GM21528 (cell line): ENCODE data around the gene SLCO2A1.

Experiments used
- ATAC-seq: cut with Tn5 transposase; IDR thresholded peaks from one replicate; pipeline ENCODE4 v1.9.1; 2021; ENCODE audit warnings: mild to moderate bottlenecking, moderate library complexity; ENCODE audit not compliant: unreplicated experiment, low FRiP score

Gene SLCO2A1

DNA sequence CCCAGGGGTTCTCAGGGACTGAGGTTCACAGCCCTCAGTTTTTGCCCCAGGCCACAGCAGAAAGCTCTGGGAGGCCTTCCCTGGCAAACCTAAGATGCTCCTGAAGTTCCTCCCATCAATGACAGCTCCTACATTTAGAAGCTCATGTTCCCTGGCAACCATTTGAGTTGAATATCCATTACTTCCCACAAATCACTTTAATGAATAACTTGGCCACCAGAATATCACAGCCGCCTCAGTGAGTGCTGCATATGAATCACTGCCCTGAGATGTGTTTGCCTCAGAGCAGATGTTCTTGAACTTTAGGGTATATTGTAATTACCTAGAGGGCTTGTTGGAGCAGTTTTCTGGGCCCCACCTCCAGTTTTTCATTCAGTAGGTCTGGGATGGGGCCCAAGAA is 27.4 kb downstream of the SLCO2A1 start:
- ATAC-seq = no peak

DNA sequence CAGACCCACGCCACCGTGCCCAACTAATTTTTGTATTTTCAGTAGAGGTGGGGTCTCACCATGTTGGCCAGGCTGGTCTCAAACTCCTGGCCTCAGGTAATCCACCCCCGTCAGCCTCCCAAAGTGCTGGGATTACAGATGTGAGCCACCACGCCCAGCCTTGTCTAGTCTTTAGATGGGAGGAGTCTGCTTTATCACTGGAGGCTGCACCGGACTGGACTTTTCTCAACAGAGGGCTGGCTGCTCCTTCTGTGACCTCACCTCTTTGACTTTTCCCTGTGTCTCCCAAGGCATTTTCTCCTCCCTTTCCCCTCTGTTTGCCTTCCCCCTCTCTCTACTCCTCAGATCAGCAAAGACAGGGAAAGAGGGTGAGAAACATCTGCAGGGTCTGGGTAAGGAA is 28.5 kb downstream of the SLCO2A1 start:
- no peak for ATAC-seq

DNA sequence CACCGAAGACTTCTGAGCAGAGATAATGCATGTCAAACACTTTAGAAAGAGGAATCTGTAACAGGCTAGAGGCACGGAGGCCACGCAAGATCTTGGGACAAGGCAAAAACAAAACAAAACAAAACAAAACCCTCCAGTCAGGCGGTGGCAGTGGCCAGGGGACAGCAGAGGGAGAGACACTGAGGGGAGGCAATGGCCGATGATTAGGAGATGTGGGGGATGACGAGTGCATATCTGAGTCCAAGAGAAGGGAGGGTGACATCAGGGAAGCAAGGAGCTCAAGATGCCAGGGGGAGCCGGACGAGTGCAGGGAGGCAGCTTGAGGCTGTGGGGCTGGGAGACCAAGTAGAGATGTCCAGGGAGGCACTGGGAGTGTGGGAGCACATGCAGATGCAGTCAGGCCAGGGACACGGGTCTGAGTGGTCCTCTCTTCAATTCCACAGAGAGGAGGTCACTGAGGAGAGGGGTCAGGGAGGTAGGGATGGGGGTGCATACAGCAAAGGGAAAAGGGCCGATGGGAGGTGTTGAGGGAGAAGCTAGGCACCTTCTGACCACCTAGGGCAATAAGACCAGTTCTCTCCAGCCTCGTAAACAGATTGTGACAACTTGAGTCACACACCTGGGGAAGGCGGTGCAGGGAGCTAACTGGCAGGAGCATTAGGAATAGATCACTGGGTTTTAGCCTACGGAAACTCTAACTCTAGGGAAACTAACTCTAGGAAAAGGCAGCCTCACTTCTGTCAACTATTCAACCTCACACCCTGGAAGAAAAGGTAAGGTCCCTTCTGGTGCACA is 29.6 kb downstream of the SLCO2A1 start:
- no peak for ATAC-seq

DNA sequence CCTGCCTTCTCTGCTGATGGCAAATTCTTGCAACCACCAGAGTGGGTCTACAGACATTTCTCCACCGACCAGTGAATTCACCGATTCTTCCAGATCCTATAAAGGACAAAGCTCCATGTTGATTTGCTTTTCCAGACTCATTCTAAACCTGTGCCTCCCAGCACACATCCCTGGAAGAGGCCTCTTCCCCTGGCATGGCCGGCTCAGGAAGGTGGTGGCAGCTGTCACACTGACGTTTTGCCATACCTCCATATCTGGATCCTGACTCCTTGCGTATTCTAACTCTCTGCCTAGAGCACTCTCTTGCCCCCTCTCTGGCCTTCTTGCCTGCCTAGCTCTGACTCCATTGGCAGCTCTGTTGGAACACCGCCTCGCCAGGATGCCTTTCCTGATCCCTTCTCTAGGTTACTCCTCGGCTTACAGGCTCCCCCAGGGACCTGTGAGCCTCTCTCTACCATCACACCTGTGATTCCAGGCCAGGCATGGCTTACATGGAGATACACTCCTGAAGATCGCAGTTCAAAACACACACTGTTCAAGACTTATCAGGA is 31.0 kb downstream of the SLCO2A1 start:
- no peak for ATAC-seq

DNA sequence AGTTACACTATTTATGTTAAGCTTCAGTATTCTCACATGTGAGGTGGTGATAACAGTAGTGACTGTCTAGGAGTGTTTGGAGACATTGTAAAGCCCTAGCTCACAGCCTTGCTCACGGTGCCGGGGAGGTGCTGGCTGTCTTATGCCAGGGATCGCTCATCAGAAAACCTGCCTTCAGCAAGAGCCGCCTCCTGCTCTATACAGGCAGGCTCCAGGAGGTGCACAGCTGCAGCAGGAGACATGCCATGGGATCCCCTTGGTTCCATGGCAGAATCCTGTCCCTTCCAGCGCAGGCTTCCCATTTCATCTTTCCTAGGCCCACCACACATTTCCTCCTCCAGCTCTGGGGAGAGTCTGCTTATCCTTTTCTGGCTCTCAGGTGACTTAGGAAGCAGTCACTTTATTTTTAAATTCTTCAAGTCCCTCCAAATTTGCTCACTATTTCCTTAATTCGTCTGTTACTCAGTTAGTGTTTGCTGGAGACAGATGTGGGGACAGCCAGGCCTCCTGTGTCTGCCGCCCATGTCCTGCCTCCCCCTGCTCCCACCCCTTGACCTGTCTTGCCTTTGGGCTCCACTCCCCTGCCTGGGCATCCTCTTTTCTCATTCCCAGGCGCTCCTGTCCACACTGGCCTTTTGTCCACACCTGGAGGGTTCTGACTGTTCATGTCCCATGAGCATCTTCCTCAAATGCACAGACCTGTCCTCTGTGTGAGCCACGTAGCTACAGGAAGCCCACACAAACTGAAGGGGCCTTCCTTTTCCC is 31.7 kb downstream of the SLCO2A1 start:
- no peak for ATAC-seq

DNA sequence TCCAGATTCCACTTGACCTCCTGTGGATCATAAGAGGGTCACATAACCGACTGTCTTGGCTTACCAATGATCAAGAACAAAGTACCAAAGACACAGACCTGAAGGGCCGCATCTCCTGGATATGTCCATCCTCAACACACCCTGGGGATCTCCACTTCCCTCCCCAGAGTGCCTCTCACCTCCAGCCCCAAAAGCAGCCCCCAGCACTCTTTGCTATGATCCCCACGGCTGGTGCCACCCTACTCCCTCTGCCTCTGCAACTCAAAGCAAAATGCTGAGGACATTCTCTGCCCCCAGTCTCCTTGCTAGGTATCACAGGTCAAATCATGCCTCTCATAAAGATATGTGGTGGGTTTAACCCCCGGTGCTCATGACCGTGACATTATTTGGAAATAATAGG is 32.7 kb downstream of the SLCO2A1 start:
- no peak for ATAC-seq

DNA sequence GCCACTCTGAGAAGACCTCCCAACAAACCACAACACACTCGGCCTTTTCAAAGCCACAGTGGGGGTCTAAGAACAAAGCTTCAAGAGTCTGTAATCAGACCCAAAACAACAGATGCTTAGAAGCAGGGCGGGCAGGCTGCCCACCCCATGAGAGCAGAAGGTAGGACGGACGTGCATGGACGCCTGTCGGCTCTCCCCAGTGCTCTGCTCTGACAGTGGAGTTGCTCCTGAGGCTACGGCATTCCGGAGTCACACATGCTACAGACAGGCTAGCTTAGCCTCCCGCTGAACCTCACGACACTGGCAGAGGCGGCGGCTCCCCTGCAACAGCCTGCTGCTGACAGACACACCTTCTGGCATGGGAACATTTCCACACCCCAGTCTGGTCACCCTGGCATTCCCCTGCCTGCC is 33.5 kb downstream of the SLCO2A1 start:
- no peak for ATAC-seq

DNA sequence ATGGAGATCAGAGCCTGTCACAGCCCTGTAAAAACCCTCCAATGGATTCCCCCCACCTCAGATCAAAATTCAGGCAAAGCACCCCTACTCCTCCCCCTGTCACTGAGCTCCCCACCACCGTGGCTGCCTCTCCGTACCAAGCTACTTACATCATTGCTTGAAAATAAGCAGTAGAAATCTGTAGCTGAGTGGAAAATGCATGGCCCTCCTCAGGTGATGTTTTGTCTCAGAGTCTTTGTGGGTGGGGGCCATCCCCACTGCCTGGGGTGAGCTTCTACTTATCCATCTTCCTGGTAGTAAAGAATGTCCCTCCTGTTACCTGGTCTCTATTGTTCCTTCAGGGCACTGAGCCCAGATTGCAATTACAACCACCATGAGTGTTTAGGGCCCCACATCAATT is 34.5 kb downstream of the SLCO2A1 start:
- ATAC-seq = no peak

DNA sequence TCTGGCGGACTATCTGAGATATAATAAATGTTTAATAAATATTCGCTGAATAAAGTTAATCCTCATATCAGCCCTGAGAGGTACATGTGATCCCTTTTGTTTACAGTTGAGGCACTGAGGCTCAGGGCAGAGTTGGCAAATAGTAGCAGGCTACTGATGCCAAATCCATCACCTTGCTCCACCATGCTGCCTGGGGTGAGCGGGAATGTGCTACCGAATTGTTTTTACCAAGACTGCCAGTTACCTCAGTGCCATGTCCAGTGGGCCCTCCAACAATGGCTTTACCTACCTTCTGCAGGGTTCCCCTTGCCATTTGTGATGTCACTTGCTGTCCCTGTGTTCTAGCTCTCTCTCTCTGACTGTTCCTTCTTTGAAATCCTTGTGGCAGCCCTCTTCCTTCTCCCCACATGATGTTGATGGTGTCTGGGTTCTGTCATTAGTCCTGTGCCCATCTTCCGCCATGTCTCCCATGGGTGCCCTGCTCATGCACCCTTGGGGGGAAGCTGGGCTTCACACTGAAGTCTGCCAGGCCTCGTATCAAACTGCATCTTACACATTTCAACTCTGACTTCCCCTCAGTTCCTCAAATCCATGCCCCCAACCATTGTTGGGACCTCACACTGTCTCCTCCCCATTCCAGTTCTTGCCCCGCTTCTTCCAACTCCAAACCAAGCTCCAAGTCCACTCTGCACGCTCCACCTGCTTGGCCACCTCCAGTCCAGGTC is 35.4 kb downstream of the SLCO2A1 start:
- no peak for ATAC-seq

DNA sequence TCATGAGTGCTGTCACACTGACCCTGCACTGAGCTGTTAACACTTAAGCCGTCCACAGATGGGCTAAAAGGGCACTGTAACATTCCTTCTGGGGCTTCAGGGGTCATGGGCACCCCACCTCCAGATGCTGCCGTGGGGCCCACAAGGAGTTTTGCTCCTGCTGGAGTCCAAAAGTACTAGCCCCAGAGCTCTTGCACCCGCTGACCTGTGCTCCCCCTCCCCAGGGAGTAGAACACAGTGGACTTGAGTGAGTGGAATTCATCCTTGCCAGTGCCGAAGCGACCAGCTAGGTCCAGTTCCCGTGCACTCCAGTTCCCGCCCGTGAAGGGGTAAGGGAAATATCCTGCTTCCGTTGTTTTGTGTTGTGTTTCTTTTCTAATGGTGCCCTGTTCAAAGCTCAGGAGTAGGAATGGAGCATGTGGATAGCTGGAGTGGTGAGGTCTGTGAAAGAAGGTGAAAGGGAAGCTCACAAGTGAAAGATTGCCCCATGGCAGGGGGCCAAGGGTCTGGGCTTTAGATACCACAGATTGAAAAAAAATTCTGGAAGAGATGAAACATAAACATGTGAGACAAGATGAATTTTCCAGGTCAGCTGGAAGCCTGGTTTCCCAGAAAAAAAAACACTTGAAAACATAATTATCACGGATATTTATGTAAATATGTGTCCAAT is 36.6 kb downstream of the SLCO2A1 start:
- ATAC-seq = no peak

DNA sequence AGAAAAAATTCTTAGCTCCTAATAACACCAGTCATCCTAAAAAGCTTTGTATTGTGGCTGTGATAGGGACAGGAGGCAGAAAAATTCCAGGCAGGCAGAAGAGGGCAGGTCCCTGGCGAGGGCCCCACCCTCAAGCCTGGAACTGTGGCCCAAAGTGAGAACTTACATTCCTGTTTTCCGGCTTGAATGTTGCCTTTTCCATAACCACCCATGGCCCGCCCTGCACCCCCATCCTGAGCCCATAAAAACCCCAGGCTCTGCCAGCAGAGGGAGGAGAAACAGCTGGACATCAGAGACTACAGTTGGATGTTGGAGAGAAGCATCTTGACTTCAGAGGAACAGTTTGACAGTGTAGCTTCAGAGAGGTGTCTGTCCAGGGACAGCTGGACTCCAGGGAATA is 37.3 kb downstream of the SLCO2A1 start:
- ATAC-seq = no peak

DNA sequence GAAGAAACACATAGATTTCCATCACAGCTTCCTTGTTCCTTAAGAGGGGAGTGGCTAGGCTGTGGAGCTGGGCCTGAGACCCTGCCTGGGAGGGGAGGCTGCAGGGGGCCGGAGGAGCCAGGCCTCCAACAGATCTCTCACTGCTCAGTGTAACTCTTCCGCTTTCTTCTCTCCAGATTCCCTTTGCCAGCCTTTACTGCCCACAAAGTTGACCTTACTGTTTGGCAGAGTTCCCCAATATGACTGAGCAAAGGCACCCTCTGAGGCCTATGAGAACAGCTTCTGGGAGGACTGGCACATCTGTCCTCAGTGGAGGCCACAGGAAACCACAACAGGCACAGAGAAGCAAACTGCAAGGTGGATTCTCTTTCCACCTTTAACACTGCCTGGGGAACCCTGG is 38.1 kb downstream of the SLCO2A1 start:
- ATAC-seq = no peak

DNA sequence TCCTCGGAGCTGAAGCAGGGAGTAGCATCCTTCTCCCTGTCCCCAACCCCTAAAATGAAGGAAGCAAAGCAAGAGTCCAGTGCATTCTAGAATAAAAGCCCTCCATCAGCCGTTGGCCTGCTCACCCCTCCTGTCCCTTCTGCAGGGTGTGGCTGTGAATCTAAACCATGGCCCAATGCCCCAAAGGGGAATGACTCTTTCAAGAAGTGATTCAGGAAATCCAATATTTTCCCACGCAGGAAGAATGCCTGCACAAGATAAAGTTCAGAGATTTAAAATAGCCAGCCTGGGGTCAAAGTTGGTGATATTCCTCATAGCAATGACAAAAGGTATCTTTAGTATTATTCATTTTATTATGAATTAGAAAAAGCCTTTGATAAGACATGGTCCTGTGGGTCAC is 38.5 kb downstream of the SLCO2A1 start:
- ATAC-seq = no peak

DNA sequence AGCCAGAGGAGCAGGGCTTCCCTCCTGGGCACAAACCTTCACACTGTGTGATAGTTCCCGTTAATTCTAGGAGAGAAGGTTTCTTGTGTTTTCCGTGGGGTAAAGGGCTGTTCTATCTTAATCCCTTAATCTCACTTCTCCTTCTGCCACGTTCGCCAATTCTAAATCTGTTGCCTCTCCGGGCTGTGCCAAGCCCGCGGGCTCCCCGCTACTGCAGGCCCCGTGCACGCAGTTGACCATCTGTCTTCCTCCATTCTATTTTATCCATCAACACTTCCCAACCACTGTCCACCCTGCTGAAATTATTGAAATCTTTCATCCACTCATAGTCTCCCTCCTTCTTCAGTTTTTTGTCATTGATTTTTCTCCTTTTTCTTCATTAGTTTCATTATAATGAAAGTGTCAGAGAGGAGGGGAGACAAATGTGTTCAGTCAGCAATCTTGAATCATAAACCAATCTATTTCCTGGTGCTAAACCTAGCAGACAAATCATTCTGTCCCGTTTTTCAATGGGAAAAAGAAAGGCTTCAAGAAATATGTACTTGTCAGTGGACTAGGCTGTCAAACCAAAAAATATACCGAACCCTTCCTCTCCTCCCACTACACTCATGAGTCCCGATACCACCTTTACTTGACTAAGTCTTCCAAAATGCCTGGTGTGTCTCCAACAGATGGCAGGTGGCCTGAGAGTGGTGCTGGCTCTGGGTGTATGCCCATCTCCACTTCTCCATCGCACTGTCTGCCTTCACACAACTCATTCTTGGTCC is 39.6 kb downstream of the SLCO2A1 start:
- no peak for ATAC-seq

DNA sequence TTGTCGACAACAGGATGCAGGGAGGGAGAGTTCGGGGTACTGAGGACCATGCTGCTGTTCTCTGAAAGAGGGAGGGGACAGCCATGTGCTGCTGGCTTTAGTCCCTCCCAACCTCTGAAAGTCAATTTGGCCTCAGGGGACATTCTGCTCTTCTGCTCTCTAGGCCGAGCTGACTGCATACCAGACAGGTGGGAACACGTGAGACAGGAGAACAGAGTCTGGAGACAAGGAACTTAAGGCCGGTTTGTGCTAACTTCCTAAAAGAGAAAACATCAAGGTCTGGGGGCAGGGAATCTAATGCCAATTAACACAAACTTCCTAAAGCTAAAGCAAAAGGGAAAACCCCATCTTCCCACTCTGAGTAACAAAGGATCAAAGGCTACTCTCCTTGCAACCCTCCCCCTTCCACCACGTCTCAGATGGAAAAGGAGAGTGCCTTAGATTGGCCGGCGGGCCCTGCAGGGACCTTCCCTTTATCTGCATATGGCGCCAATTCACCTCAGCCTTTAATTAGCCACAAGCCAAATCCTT is 41.0 kb downstream of the SLCO2A1 start:
- no peak for ATAC-seq

DNA sequence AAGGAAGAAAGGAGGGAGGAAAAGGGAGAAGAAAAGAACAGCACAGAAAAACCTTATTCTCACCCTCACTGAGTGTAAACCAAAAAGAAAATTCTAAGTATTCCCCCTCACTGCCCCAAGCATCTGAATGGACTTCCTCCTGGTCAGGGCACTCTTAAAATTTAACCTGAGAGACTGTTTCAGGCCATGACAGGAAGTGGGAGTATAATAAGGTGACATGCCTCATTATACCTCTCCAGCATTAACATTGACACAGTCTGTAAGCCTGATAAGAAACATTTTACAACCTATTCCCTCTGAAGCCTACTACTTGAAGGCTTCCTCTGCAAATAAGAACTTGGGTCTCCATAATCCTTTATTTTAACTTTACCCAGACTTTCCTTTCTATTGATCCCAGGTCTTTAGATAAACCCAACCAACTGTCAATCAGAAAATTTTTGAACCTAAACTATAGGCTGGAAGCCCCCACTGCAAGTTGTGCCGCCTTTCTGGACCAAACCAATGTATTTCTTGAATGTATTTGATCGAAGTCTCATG is 41.7 kb downstream of the SLCO2A1 start:
- no peak for ATAC-seq

DNA sequence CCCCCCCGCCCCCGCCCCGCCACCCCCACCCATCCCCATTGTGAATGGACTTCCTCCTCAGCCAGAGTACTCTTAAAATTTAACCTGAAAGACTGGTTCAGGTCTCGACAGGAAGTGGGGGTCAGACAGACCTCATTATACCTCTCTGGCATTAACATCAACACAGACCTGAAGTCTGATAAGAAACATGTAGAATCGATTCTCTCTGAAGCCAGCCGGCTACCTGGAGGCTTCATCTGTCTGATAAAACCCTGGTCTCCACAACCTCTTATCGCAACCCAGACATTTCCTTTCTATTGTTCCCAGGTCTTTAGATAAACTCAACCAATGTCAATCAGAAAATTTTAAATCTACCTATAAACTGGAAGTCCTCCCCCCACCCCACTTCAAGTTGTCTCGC is 42.6 kb downstream of the SLCO2A1 start:
- no peak for ATAC-seq

DNA sequence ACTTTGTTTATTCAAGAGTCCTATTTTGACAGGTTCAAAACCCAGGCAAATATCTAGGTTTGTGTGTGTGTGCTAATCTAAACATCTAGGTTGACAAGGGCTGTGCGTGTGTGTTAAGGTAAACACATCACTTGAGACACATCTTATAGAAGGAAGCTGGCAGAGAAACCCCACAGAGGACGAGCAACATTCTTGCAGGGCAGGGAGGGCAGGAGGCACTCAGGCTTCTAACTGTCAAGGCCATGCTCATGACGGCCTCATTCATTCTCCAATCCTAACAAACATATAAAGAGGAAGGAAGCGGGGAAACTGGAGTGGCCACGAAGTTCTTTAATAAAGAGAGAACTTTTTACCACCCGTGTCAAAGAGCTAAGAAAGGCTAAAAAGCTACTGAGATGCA is 43.4 kb downstream of the SLCO2A1 start:
- ATAC-seq = no peak

DNA sequence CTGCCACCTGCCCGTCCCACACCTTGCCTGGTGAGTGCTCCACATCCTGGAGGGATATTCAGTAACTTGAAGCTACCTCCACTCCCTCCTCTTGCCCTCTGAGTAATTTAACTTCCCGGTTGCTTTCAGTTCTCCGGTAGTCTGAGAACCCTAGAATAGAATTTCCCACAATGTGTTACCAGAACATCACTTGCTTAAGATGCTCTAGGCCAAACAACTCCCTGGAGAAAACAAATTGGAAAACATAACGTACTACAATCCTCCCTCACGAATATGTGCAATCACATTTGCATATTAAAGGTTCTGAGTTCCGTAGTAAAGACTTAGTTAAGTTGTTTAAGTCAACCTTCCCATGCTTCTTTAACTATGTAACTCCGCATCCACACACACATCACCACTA is 44.8 kb downstream of the SLCO2A1 start:
- no peak for ATAC-seq
